Neural crest cell (in vitro differentiated cells): ENCODE measurements around the gene KRTAP10-1. TPM values are rescaled to one million over a fixed set of nuclear protein-coding genes. Genes with fewer than 3 reads are reported as not detected.

Experiments
- DNase-seq: peaks from one replicate; pipeline ENCODE4 v3.0.0; 2021; ENCODE audit warnings: low read depth, mixed read lengths, low spot score
- H3K27ac Mint-ChIP-seq: one replicate; pipeline ENCODE4 v1.8.0; 2021; ENCODE audit warnings: mild to moderate bottlenecking, mixed read lengths; ENCODE audit not compliant: unreplicated experiment
- H3K27me3 Mint-ChIP-seq: 2 replicates; pipeline ENCODE4 v1.8.0; 2021; ENCODE audit warnings: low read depth, mild to moderate bottlenecking, mixed read lengths
- H3K36me3 Mint-ChIP-seq: 2 replicates; pipeline ENCODE4 v1.8.0; 2021; ENCODE audit warnings: low read depth, mild to moderate bottlenecking, mixed read lengths
- H3K4me1 Mint-ChIP-seq: 2 replicates; pipeline ENCODE4 v1.8.0; 2021; ENCODE audit warnings: mixed read lengths
- H3K4me3 Mint-ChIP-seq: one replicate; pipeline ENCODE4 v1.8.0; 2021; ENCODE audit warnings: mild to moderate bottlenecking, mixed read lengths
- H3K9me3 Mint-ChIP-seq: 2 replicates; pipeline ENCODE4 v1.8.0; 2021; ENCODE audit warnings: mixed read lengths
- total RNA-seq: library from RNA; stranded (reverse); gene quantifications from 2 replicates; pipeline ENCODE4 v1.2.1, GENCODE V29; 2021
- TF ChIP-seq, protein P1 (sequence below): fragments of 200-600 bp; sonication (generic); conservative IDR thresholded peaks from 2 replicates; pipeline ENCODE4 v1.5.0; 2021; ENCODE audit warnings: antibody characterized with exemption, mild to moderate bottlenecking

Gene KRTAP10-1
- total RNA-seq, 1 donor from 2014 or later: not detected

DNA sequence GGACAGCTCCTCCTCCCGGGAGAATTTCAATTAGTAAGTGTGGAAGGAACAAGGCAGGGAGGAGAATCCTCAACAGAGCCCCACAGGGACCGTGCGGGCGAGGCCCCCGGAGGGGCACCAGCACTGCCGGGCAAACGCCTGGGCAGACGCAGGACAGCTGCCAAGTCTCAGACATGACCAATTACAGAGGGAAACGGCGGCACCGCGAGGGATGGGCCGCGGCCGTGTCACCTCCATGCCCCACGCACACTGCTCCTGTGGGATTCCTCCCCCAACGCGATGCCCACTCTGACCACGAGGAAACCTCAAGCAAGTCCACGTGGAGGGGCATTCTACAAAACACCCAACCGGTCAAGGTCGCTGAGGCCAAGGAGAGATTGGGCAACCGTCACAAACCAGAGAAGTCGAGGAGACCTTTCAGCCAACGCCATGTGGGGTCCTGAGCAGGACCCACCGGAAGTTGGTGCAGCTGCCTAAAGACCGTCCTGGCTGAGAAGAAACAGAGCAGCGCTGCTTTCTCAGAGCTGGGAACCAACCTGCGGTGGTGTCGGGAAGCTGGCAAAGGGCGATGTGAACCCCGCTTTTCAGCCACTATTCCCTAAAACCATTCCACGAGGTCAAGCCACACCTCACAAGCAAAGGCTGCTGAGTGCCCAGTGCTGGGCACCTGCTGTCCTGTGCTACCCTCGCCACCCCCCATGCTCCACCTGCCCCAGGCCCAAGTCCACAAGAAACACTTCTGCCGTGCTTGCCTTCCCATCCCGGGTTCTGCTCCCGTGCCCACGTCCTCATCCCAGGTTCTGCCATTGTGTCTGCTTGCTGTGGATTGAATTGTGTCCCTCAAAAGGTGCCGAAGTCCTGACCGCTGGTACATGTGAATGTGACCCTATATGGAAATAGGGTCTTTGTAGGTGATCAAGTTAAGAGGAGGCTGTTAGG is 32.1 kb upstream of the KRTAP10-1 start:
- TF ChIP-seq, protein P1, sequence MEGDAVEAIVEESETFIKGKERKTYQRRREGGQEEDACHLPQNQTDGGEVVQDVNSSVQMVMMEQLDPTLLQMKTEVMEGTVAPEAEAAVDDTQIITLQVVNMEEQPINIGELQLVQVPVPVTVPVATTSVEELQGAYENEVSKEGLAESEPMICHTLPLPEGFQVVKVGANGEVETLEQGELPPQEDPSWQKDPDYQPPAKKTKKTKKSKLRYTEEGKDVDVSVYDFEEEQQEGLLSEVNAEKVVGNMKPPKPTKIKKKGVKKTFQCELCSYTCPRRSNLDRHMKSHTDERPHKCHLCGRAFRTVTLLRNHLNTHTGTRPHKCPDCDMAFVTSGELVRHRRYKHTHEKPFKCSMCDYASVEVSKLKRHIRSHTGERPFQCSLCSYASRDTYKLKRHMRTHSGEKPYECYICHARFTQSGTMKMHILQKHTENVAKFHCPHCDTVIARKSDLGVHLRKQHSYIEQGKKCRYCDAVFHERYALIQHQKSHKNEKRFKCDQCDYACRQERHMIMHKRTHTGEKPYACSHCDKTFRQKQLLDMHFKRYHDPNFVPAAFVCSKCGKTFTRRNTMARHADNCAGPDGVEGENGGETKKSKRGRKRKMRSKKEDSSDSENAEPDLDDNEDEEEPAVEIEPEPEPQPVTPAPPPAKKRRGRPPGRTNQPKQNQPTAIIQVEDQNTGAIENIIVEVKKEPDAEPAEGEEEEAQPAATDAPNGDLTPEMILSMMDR: no peak
- DNase-seq: no peak
- Mint-ChIP-seq H3K27ac (no peak overlapping the region), H3K9me3 (peaks cover 9% of the 10 kb centered on the region), H3K4me1 (no peaks in the 10 kb centered on the region), H3K36me3 (peaks cover 7% of the 10 kb centered on the region), H3K4me3 (no peak overlapping the region), H3K27me3 (peaks cover 5% of the 10 kb centered on the region)

DNA sequence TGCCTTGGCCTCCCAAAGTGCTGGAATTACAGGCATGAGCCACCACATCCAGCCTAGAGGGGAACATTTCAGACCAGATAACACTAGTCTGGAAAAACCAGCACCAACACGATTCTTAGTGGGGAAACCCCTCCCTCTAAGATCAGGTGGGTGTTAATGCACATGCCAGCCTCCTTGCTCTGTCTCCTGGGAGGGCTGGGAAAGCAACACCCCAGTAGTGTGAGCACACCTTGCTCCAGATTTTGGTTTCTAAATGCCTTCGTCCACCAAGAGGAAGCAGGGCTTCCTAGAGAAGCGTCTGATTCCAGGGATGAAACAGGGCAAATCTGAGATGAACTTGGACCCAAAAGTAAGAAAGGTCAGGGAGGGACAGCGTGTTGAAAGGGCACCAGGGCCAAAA is 31.3 kb upstream of the KRTAP10-1 start:
- TF ChIP-seq, protein P1: no peak

DNA sequence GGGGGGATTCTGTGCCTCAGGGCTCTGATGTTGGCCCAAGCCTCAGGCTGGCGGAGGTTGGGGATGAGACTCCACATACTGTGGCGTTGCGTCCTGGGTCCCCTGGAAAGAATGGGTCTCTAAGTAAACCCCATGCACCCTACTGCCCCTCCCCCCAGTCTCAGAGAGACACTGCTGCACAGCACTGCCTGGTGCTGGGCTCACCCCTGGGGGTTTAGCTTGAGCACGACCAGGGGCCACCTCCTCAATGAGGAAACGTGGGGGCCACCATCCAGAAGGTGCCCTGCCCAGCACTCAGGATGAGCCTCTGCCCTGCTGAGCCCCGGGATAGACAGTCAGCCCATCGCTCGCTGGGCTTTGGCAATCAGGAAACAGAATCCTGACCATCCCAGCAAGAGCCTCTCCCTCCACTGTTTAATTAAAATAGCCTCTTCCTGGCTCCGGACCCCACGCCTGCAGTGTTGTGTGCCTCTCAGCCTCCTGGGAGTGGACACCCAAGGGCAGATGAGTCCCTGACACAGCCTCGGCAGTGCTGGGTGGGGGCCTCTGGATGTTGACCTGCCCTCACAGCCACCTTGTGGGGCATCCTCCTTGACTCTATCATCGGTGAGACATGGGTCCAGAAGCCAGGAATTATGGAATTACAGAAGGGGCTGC is 30.0 kb upstream of the KRTAP10-1 start:
- Mint-ChIP-seq H3K36me3 (peaks cover 3% of the 10 kb centered on the region), H3K4me1 (no peaks in the 10 kb centered on the region), H3K4me3 (no peak overlapping the region), H3K9me3 (peaks cover 7% of the 10 kb centered on the region), H3K27me3 (peaks cover 6% of the 10 kb centered on the region), H3K27ac (no peak overlapping the region)
- DNase-seq: no peak
- TF ChIP-seq, protein P1: no peak

More for the DNA sequence above, 31.3 kb upstream of the KRTAP10-1 start:
- Mint-ChIP-seq H3K36me3 (peaks cover 3% of the 10 kb centered on the region), H3K27me3 (peaks cover 6% of the 10 kb centered on the region), H3K4me1 (no peaks in the 10 kb centered on the region), H3K9me3 (peaks cover 7% of the 10 kb centered on the region), H3K4me3 (no peak overlapping the region), H3K27ac (no peak overlapping the region)
- DNase-seq: no peak

DNA sequence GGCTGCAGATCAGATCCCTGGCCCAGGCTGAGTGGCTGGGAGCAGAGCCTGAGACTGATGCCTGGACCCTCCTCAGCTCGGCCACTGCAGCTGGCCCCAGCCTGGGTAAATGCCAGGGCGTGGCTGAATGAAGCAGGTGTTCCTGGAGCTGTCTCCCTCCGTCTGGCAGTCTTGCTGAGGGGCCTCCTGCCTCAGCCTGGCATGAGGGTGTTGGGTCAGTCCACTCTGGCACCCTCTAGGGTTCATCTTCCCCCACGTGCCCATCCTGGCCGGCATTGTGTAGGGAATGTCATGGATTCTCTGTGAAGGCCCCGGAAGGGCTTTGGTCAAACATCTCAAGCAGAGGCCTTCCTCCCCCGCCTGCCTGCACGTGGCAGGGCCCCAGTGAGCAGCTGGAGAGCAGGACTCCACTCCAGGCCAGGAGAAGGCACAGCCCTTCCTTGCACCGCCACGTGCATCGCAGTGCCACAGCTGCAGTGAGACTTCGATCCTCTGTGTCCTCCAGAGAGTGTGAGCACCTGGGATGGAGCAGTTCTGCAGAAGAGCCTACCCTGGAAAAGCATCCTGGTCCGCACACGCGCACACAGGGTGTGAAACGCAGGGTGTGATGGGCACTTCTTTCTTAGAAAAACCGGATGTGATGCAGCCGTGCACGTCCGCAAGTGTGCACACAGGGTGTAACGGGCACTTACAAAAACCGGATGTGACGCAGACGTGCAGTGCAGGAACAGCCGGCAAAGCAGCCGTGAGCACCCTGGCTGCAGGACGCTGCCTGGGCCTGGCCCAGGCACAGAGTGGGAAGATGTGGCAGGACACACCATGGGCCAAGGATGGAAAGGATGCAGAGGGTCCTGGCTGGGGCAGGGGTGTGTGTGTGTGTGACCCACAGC is 28.9 kb upstream of the KRTAP10-1 start:
- TF ChIP-seq, protein P1: no peak
- H3K36me3 Mint-ChIP-seq: peaks cover 3% of the 10 kb centered on the region
- peaks cover 7% of the 10 kb centered on the region for H3K9me3 Mint-ChIP-seq
- H3K4me3 Mint-ChIP-seq: no peak overlapping the region
- H3K4me1 Mint-ChIP-seq: no peaks in the 10 kb centered on the region
- H3K27me3 Mint-ChIP-seq: peaks cover 6% of the 10 kb centered on the region
- DNase-seq: no peak
- peak overlapping the region; percentile 19 for H3K27ac Mint-ChIP-seq

DNA sequence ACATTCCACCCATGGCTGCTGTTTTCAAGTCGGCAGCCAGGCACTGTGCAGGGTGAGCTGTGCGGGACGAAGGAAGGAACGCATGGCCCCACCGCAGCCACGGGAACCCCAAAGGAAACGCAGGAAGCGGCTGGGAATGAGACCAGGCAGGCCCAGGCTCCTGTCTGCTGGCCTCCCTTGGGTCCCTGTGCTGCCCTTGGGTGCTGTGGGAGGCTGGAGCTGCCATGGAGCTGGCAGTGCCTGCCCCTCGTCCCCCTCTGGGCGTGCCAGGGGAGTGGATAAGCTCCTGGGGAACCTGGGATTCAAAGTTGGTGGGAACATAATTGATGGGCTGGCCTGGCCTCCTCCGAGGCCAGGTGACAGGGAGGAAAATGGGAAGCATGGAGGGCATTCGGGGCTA is 28.3 kb upstream of the KRTAP10-1 start:
- no peak for DNase-seq
- H3K27ac Mint-ChIP-seq: no peak overlapping the region
- H3K4me3 Mint-ChIP-seq: no peak overlapping the region
- peaks cover 7% of the 10 kb centered on the region for H3K27me3 Mint-ChIP-seq
- TF ChIP-seq, protein P1: no peak
- peaks cover 7% of the 10 kb centered on the region for H3K9me3 Mint-ChIP-seq
- H3K4me1 Mint-ChIP-seq: no peaks in the 10 kb centered on the region
- H3K36me3 Mint-ChIP-seq: peaks cover 3% of the 10 kb centered on the region
